IPS-15b (cell line): ENCODE data around the gene PDE3B.
"Not testable (repeated sequence)": the region's sequence is repeated elsewhere in the genome, so short reads cannot be mapped to it uniquely, and the experiment has no call there.

ENCODE experiments used
- H3K27me3 ChIP-seq: one replicate; pipeline ENCODE4 v1.6.1; 2013; ENCODE audit warnings: low read length; ENCODE audit not compliant: control insufficient read depth, insufficient read depth
- H3K36me3 ChIP-seq: one replicate; pipeline ENCODE4 v1.6.1; 2013; ENCODE audit warnings: low read length; ENCODE audit not compliant: control insufficient read depth, insufficient read depth
- H3K4me1 ChIP-seq: one replicate; pipeline ENCODE4 v1.6.1; 2013; ENCODE audit warnings: mild to moderate bottlenecking, low read length; ENCODE audit not compliant: control insufficient read depth, insufficient read depth
- H3K4me3 ChIP-seq: one replicate; pipeline ENCODE4 v1.5.1; 2013; ENCODE audit warnings: low read depth, low read length
- H3K9ac ChIP-seq: one replicate; pipeline ENCODE4 v1.6.1; 2013; ENCODE audit warnings: low read depth, mild to moderate bottlenecking, low read length
- H3K9me3 ChIP-seq: one replicate; pipeline ENCODE4 v1.6.1; 2013; ENCODE audit warnings: mild to moderate bottlenecking, low read length; ENCODE audit not compliant: control insufficient read depth, insufficient read depth

Gene PDE3B

DNA sequence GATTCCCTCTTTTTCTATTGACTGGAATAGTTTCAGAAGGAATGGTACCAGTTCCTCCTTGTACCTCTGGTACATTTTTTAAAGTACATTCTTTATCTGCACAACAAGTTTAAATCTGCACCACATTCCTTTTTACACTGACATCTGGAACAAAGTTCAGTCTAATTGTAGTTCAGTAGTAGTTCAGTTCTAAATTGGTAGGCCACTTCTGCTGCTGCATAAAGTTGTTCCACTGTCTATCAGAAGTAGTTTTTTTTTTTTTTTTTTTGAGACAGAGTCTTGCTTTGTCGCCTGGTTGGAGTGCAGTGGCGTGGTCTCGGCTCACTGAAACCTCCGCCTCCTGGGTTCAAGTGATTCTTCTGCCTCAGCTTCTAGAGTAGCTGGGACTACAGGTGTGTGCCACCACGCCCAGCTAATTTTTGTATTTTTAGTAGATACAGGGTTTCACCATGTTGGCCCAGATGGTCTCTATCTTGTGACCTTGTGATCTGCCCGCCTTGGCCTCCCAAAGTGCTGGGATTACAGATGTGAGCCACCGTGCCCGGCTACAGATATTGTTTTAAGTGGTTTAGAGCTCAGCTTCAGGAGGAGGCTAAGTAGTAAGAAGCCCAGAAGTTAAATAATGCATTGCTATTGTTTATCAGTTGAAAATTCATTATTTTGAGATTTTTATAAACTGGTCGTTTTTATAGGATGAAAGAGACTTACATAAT is 115.9 kb downstream of the PDE3B start:
- not testable (repeated sequence) for H3K9me3 ChIP-seq, H3K9ac ChIP-seq, H3K4me1 ChIP-seq, H3K4me3 ChIP-seq, H3K27me3 ChIP-seq, H3K36me3 ChIP-seq

DNA sequence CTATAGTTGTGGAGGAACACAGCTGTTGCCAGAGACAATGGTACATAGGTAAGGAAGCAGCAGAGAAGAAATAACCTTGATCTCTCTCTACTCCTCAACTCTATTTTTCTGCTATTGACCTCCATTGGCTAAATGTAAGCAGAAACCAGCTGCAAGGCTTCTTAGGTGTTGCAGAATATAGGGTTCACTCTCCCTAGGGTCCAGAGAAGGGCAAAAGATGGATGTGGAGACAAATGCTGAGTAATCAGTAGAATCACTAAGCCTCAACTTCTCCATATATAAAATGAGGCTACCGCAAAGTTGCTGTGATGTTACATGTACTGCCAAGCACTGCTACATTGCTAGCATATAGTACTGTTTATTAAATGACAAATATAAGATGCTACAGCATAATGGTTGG is 120.6 kb downstream of the PDE3B start:
- Histone ChIP-seq H3K36me3 (no peaks in the 10 kb centered on the region), H3K4me3 (no peak overlapping the region), H3K9me3 (no peaks in the 10 kb centered on the region), H3K9ac (no peak overlapping the region), H3K4me1 (no peaks in the 10 kb centered on the region), H3K27me3 (no peaks in the 10 kb centered on the region)

DNA sequence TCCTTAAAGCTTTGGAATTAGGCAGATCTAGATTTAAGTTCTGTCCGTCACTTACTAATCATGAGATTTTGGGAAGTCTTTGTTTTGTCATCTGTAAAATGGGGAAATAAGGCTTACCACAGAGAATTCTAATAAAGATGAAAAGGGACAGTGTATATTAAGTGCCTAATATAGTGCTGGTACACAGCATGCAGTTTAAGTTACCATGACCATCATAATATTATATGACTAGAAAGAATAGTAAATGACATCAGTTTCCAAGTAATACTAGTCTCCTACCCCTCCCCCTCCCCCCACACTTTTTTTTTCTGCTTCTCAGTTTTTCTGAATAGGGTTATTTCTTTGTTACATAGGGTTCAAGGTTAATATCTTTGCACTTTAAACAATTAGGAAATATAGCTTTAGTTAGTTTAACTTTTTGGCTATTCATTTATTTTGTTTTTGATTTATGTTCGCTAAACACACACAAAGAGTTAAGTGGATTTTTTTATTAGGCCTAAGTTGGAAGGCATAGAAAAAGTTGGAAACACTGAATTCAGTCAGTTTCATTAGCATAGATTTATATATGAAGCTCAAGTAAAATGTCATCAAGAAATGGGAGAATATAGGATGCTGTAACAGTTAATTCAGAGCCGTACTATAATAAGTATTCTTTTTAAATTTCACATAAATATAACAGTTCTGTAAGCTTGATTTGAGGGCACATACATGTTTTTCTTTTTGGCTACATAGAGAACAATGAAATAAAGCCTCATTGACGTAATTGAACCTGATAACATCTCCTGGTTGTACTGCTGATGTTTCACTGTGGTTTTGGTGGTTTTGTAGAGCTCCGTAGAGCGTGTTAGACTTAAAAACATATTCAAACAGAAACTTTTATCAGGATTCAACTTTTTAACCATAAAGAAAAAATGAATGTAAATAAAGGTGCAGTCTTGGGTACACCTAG is 121.2 kb downstream of the PDE3B start:
- Histone ChIP-seq H3K9me3 (no peaks in the 10 kb centered on the region), H3K27me3 (no peaks in the 10 kb centered on the region), H3K9ac (no peak overlapping the region), H3K4me3 (no peak overlapping the region), H3K36me3 (no peaks in the 10 kb centered on the region), H3K4me1 (no peaks in the 10 kb centered on the region)

DNA sequence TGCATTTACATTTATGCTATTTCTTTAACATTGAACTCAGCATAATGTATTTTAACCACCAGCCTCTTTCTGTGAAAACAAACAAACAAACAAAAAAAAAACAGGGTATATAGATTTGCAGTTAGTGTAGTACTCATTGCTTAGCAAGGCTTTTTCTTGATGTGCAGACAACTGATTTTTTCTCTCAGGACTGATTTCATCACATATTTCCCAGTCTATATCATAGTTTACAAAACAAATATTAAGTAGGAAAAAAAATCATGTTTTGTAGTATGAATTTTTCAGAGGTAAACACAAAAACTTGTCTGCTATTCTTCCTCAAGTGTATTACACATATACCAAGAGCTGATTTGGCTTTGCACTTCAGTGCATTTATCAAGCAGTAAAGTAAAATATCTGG is 123.0 kb downstream of the PDE3B start:
- no peaks in the 10 kb centered on the region for H3K9me3 ChIP-seq
- H3K4me3 ChIP-seq: no peak overlapping the region
- no peaks in the 10 kb centered on the region for H3K27me3 ChIP-seq
- no peaks in the 10 kb centered on the region for H3K36me3 ChIP-seq
- no peak overlapping the region for H3K9ac ChIP-seq
- no peaks in the 10 kb centered on the region for H3K4me1 ChIP-seq

DNA sequence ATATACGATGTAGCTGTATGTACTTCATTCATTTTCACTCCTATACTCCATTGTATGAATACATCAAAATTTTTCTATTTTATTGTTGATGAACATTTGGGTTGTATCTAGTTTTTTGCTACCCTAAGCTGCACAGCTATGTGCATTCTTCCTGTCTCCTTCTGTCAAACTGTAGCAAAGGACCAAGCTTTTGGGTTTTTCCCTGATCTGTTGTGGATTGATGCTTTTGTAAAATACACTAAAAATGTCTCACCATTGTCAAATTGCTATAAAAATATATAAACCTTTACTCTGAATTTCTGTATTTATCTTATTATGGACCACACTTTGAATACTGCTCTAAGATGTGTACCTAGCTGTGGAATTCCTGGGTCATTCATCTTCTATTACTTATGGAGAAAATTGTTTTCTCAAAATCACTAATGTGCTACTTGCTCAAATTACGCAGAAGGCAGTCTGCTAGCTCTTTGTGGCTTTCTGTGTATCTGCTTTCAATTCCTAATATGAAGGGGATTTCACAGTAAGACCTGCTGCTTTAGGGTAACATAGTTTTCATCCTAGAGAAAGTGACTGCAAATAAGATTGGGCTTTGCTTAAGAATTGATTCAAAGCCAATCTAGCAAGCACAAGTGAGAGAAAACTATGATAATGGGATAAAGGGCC is 125.1 kb downstream of the PDE3B start:
- no peaks in the 10 kb centered on the region for H3K36me3 ChIP-seq
- H3K9me3 ChIP-seq: no peaks in the 10 kb centered on the region
- H3K9ac ChIP-seq: no peak overlapping the region
- H3K27me3 ChIP-seq: no peaks in the 10 kb centered on the region
- no peaks in the 10 kb centered on the region for H3K4me1 ChIP-seq
- H3K4me3 ChIP-seq: no peak overlapping the region

DNA sequence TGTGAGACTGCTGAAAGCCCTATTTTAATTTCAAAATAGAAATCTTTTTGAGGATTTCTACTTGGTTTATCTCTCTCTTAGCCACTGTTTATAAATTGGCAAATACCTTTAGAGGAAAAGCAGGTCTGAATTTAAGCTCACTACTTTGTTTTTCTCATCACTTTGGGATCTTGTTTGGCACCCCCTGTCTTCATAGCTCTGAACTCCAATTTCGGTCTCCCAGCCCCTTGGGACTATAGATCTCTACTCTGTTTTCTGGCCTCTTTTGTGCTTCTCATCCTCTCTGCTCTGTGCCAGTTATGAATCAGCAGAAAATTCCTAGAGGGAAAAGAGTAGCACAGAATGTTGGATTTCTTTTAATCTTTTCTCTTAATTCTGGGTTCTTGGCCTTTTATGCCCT is 130.2 kb downstream of the PDE3B start:
- Histone ChIP-seq H3K27me3 (no peaks in the 10 kb centered on the region), H3K9me3 (no peaks in the 10 kb centered on the region), H3K4me1 (no peaks in the 10 kb centered on the region), H3K4me3 (no peak overlapping the region), H3K36me3 (no peaks in the 10 kb centered on the region), H3K9ac (no peak overlapping the region)

DNA sequence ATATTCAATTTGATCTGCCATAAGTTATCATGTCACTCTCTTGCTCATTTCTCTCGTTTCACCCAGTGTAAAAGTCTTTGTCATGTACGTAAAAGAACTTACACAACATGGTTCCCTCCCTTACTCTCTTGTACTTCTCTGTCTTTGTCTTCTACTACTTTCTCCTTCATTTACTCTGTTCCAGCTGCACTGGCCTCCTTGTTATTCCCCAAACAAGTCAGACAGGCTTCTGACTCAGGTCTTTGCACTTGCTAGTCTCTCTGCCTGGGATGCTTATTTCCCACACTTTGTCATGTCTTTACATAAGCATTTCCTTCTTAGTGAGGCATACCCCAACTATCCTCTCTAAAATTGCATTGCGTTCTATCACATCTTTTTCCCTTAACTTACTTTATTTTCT is 131.1 kb downstream of the PDE3B start:
- H3K4me1 ChIP-seq: no peaks in the 10 kb centered on the region
- H3K9me3 ChIP-seq: no peaks in the 10 kb centered on the region
- no peak overlapping the region for H3K9ac ChIP-seq
- no peaks in the 10 kb centered on the region for H3K36me3 ChIP-seq
- no peaks in the 10 kb centered on the region for H3K27me3 ChIP-seq
- H3K4me3 ChIP-seq: no peak overlapping the region

DNA sequence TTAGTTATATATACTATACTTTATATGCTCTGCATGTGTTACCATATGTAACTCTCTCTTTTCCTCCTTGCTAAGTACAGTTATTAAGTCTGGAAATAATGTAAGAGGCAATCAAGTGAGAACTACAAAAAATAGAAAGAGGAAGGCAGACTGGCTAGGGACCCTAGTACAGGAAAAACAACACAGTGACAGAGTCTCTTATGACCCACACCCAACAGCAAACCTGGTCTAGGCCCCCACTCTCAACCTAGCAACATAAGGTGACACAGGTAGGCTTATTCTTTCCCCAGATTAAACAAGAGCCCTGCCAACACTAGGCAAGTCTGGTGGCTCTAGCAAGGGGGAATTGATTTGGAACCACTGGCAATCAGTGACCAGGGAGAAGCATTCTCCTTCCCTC is 132.3 kb downstream of the PDE3B start:
- H3K4me1 ChIP-seq: no peaks in the 10 kb centered on the region
- no peaks in the 10 kb centered on the region for H3K36me3 ChIP-seq
- H3K27me3 ChIP-seq: no peaks in the 10 kb centered on the region
- no peak overlapping the region for H3K4me3 ChIP-seq
- H3K9ac ChIP-seq: no peak overlapping the region
- no peaks in the 10 kb centered on the region for H3K9me3 ChIP-seq

DNA sequence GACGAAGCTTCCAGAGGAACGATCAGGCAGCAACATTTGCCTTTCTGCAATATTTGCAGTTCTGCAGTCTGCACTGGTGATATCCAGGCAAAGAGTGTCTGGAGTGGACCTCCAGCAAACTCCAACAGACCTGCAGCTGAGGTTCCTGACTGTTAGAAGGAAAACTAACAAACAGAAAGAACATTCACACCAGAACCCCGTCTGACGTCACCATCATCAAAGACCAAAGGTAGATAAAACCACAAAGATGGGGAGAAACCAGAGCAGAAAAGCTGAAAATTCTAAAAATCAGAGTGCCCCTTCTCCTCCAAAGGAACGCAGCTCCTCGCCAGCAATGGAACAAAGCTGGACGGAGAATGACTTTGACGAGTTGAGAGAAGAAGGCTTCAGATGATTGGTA is 134.9 kb downstream of the PDE3B start:
- H3K9ac ChIP-seq, H3K4me3 ChIP-seq, H3K27me3 ChIP-seq, H3K4me1 ChIP-seq, H3K9me3 ChIP-seq, H3K36me3 ChIP-seq: not testable (repeated sequence)

DNA sequence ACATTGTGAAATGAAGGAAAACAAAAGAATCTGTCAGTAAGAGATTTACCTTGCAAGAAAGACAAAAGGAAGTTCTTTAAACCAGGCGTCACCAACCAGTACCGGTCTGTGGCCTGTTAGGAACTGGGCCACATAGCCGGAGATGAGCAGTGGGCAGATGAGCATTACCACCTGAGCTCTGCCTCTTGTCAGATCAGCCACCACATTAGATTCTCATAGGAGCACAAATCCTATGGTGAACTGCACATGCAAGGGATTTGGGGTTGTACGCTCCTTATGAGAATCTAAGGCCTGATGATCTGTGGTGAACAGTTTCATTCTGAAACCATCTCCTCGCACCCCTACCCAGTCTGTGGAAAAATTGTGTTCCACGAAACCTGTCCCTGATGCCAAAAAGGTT is 140.2 kb downstream of the PDE3B start:
- no peak overlapping the region for H3K9ac ChIP-seq
- no peaks in the 10 kb centered on the region for H3K36me3 ChIP-seq
- no peaks in the 10 kb centered on the region for H3K27me3 ChIP-seq
- H3K4me1 ChIP-seq: no peaks in the 10 kb centered on the region
- H3K9me3 ChIP-seq: no peaks in the 10 kb centered on the region
- H3K4me3 ChIP-seq: no peak overlapping the region

DNA sequence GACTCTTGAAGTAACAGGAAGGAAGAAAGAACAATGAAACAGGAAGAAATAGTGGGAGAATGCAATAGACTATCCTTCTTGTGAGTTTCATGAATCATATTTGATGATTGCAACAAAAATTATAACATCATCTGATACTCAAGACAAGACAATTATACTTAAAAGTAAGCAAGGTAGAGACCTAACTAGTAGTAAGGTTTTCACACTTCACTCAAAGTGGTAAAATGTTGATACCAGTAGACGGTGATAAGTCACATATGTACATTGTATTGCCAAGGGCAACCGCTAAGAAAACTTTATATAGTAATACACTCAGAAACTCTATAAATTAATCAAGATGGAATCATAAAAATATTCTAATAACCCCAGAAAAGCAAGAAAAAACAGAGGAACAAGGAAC is 140.6 kb downstream of the PDE3B start:
- Histone ChIP-seq H3K9ac (no peak overlapping the region), H3K9me3 (no peaks in the 10 kb centered on the region), H3K4me1 (no peaks in the 10 kb centered on the region), H3K36me3 (no peaks in the 10 kb centered on the region), H3K27me3 (no peaks in the 10 kb centered on the region), H3K4me3 (no peak overlapping the region)
